Astrocyte (in vitro differentiated cells and primary cell): ENCODE data around the gene SHC3. TPM values are rescaled to one million over a fixed set of nuclear protein-coding genes. Genes with fewer than 3 reads are reported as not detected.

Source experiments
- DNase-seq: peaks from one replicate; pipeline ENCODE4 v3.0.0-alpha.2; 2010; ENCODE audit warnings: low read depth
- FAIRE-seq: peaks from 2 replicates; lab custom pipeline; 2011; peaks lifted over from hg19 to GRCh38; lab: Jason Lieb, UNC
- H2AFZ ChIP-seq: 2 replicates; pipeline ENCODE4 v1.6.0; 2012; ENCODE audit warnings: low read depth, low read length, inconsistent platforms
- H3K27ac ChIP-seq: 2 replicates; pipeline ENCODE4 v1.5.1; 2011; ENCODE audit warnings: low read depth, low read length, inconsistent platforms
- H3K27me3 ChIP-seq: 2 replicates; pipeline ENCODE4 v1.6.0; 2011; ENCODE audit warnings: low read length, inconsistent platforms; ENCODE audit not compliant: insufficient read depth
- H3K36me3 ChIP-seq: 2 replicates; pipeline ENCODE4 v1.5.1; 2011; ENCODE audit warnings: low read length, inconsistent platforms; ENCODE audit not compliant: insufficient read depth
- H3K4me1 ChIP-seq: 2 replicates; pipeline ENCODE4 v1.5.1; 2011; ENCODE audit warnings: low read length, inconsistent platforms; ENCODE audit not compliant: insufficient read depth
- H3K4me2 ChIP-seq: 2 replicates; pipeline ENCODE4 v1.6.0; 2012; ENCODE audit warnings: low read length, inconsistent platforms
- H3K4me3 ChIP-seq: 2 replicates; pipeline ENCODE4 v1.5.1; 2011; ENCODE audit warnings: low read depth, mild to moderate bottlenecking, low read length, inconsistent platforms; ENCODE audit not compliant: insufficient read depth
- H3K79me2 ChIP-seq: 2 replicates; pipeline ENCODE4 v1.6.0; 2012; ENCODE audit warnings: mild to moderate bottlenecking, low read length, inconsistent platforms; ENCODE audit not compliant: insufficient read depth
- H3K9ac ChIP-seq: 2 replicates; pipeline ENCODE4 v1.6.0; 2012; ENCODE audit warnings: mild to moderate bottlenecking, low read length, inconsistent platforms
- H3K9me3 ChIP-seq: 2 replicates; pipeline ENCODE4 v1.5.1; 2012; ENCODE audit warnings: low read depth, mild to moderate bottlenecking, low read length, inconsistent platforms; ENCODE audit not compliant: insufficient read depth
- H4K20me1 ChIP-seq: 2 replicates; pipeline ENCODE4 v1.6.0; 2012; ENCODE audit warnings: low read length, inconsistent platforms; ENCODE audit not compliant: insufficient read depth
- H3K27ac Mint-ChIP-seq: one replicate; pipeline ENCODE4 v1.8.0; 2021; ENCODE audit warnings: mild to moderate bottlenecking, mixed read lengths; ENCODE audit not compliant: unreplicated experiment
- H3K27me3 Mint-ChIP-seq: one replicate; pipeline ENCODE4 v1.8.0; 2021; ENCODE audit warnings: low read depth, mixed read lengths; ENCODE audit not compliant: unreplicated experiment
- H3K36me3 Mint-ChIP-seq: one replicate; pipeline ENCODE4 v1.8.0; 2021; ENCODE audit warnings: low read depth, mixed read lengths; ENCODE audit not compliant: unreplicated experiment
- H3K4me1 Mint-ChIP-seq: one replicate; pipeline ENCODE4 v1.8.0; 2021; ENCODE audit warnings: low read depth, mixed read lengths; ENCODE audit not compliant: unreplicated experiment
- H3K4me3 Mint-ChIP-seq: one replicate; pipeline ENCODE4 v1.8.0; 2021; ENCODE audit warnings: mild to moderate bottlenecking, moderate library complexity, mixed read lengths; ENCODE audit not compliant: unreplicated experiment
- H3K9me3 Mint-ChIP-seq: one replicate; pipeline ENCODE4 v1.8.0; 2021; ENCODE audit warnings: mild to moderate bottlenecking, mixed read lengths; ENCODE audit not compliant: unreplicated experiment
- CTCF ChIP-seq: IDR thresholded peaks from 2 replicates; pipeline ENCODE4 v1.5.1; 2011; ENCODE audit warnings: low read depth, mild to moderate bottlenecking, inconsistent platforms, low read length, moderate library complexity; ENCODE audit not compliant: insufficient read depth
- EZH2 ChIP-seq: IDR thresholded peaks from 2 replicates; pipeline ENCODE4 v1.6.1; 2012; ENCODE audit warnings: mild to moderate bottlenecking, low read length, inconsistent platforms; ENCODE audit not compliant: insufficient read depth
- total RNA-seq: library from RNA; stranded (reverse); gene quantifications from 2 replicates; pipeline ENCODE4 v1.2.1, GENCODE V29; 2021

Gene SHC3
- total RNA-seq, 1 donor from 2014 or later, result 4.6 TPM

- no peaks in the 10 kb centered on the region for H3K9me3 ChIP-seq
- FAIRE-seq (no peak), DNase-seq (no peak)
- H3K4me1 ChIP-seq, result peaks cover 7% of the 10 kb centered on the region
- H3K27ac Mint-ChIP-seq, result no peak overlapping the region
- H3K9ac ChIP-seq, result no peak overlapping the region
- H3K4me1 Mint-ChIP-seq, result peaks cover 5% of the 10 kb centered on the region
- no peak overlapping the region for H3K4me3 ChIP-seq
- H3K4me2 ChIP-seq, result no peak overlapping the region
- TF ChIP-seq EZH2 (no peak), CTCF (no peak)
- peaks cover 5% of the 10 kb centered on the region for H3K9me3 Mint-ChIP-seq
- no peaks in the 10 kb centered on the region for H3K27me3 ChIP-seq
- H3K79me2 ChIP-seq, result no peaks in the 10 kb centered on the region
- no peak overlapping the region for H3K27ac ChIP-seq
- H3K27me3 Mint-ChIP-seq, result peaks cover 10% of the 10 kb centered on the region
- no peak overlapping the region for H2AFZ ChIP-seq
- no peaks in the 10 kb centered on the region for H3K36me3 ChIP-seq
- no peaks in the 10 kb centered on the region for H3K36me3 Mint-ChIP-seq
- H4K20me1 ChIP-seq, result no peaks in the 10 kb centered on the region
- H3K4me3 Mint-ChIP-seq, result no peak overlapping the region
These were observed 194.1 kb downstream of the SHC3 start for GRCh38 chr9:88984543-88984883.

- Histone ChIP-seq H4K20me1 (no peaks in the 10 kb centered on the region), H3K27ac (no peak overlapping the region), H3K79me2 (no peaks in the 10 kb centered on the region), H3K27me3 (no peaks in the 10 kb centered on the region), H3K4me2 (no peak overlapping the region), H3K9ac (no peak overlapping the region), H3K9me3 (no peaks in the 10 kb centered on the region), H3K4me3 (no peak overlapping the region), H3K4me1 (peaks cover 2% of the 10 kb centered on the region), H3K36me3 (no peaks in the 10 kb centered on the region), H2AFZ (no peak overlapping the region)
- Mint-ChIP-seq H3K36me3 (no peaks in the 10 kb centered on the region), H3K27me3 (peaks cover 10% of the 10 kb centered on the region), H3K9me3 (peaks cover 5% of the 10 kb centered on the region), H3K4me3 (no peak overlapping the region), H3K27ac (no peak overlapping the region), H3K4me1 (peaks cover 1% of the 10 kb centered on the region)
- no peak for DNase-seq
- TF ChIP-seq CTCF (no peak), EZH2 (no peak)
- no peak for FAIRE-seq
These were observed 194.6 kb downstream of the SHC3 start for GRCh38 chr9:88983865-88984542.

- Histone ChIP-seq H3K4me3 (no peak overlapping the region), H2AFZ (no peak overlapping the region), H3K9ac (no peak overlapping the region), H3K27me3 (no peaks in the 10 kb centered on the region), H3K79me2 (no peaks in the 10 kb centered on the region), H3K4me1 (no peaks in the 10 kb centered on the region), H3K4me2 (no peak overlapping the region), H3K36me3 (no peaks in the 10 kb centered on the region), H3K27ac (no peak overlapping the region), H4K20me1 (no peaks in the 10 kb centered on the region), H3K9me3 (no peaks in the 10 kb centered on the region)
- FAIRE-seq (peak; percentile 84), DNase-seq (peak; percentile 93)
- Mint-ChIP-seq H3K27ac (no peak overlapping the region), H3K4me1 (no peaks in the 10 kb centered on the region), H3K9me3 (no peaks in the 10 kb centered on the region), H3K4me3 (no peak overlapping the region), H3K27me3 (peaks cover 21% of the 10 kb centered on the region), H3K36me3 (no peaks in the 10 kb centered on the region)
- TF ChIP-seq CTCF (no peak), EZH2 (no peak)
These were observed 197.8 kb downstream of the SHC3 start for GRCh38 chr9:88980740-88981203.
